HG03558 (cell line): ENCODE data around the gene ZNF536.
"Not testable (repeated sequence)": the region's sequence is repeated elsewhere in the genome, so short reads cannot be mapped to it uniquely, and the experiment has no call there.

ENCODE experiments used
- ATAC-seq: cut with Tn5 transposase; IDR thresholded peaks from one replicate; pipeline ENCODE4 v1.9.1; 2021; ENCODE audit warnings: moderate number of reproducible peaks; ENCODE audit not compliant: unreplicated experiment; ENCODE audit errors: extremely low read depth

The ZNF536 gene

DNA sequence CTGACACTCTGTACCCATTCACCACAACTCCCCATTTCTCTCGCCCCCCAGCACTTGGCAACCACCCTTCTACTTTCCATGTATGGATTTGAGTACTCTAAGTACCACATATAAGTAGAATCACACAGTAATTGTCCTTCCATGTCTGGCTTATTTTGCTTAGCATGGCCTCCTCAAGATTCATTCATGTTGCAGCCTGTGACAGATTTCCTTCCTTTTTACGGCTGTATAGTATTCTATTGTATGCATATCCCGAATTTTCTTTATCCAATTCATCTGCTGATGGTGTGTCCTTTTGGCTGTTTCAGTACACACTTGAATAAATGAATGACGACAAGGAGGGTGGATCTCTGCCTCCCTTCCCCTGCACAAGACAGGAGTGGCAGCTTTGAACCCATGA, 95.1 kb downstream of the ZNF536 start:
- no peak for ATAC-seq

- ATAC-seq: no peak
Observed at GRCh38 chr19:30469774-30470173, 97.6 kb downstream of the ZNF536 start.

- no peak for ATAC-seq
Observed at GRCh38 chr19:30471441-30471840, 99.3 kb downstream of the ZNF536 start.

- ATAC-seq: no peak
Observed at GRCh38 chr19:30473334-30473867, 101.2 kb downstream of the ZNF536 start.

DNA sequence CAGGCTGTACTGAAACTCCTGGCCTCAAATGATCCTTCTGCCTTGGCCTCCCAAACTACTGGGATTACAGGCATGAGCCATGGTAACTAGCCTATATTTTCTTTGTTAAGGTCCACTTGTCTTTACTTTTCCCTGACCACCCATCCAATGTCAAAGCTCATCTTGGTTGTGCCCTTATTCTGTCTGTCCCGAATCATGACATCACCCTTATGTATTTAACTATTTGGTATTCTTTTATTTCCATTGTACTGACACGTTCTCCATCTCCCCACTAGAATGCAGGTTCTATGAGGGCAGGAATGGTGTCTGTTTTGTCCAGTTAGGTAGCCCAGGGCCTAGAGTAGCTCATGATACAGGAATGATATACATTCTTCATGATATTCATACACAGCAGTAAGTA, 104.8 kb downstream of the ZNF536 start:
- ATAC-seq: no peak

GRCh38 chr19:30479231-30479630, 107.0 kb downstream of the ZNF536 start:
- ATAC-seq: no peak

- no peak for ATAC-seq
Observed at GRCh38 chr19:30480097-30480496, 107.9 kb downstream of the ZNF536 start.

DNA sequence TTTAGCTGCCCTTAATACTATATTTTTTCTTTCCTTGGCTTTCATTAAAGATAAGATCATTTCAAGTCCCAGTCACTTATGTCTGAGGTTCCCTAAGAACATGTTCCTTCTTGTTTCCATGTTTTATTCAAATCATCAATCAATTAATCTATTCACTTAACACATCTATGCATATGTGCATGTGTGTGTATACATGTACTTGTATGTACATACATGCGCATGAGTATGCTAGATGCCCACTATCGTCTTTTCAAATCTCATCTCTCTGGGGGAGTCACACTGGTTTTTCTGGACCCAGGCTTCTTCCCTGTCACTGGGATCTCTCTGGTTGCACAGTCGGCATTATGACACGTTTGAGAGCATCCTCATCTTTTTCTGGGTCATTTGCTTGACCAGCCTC, 108.9 kb downstream of the ZNF536 start:
- no peak for ATAC-seq

GRCh38 chr19:30481823-30482222, 109.6 kb downstream of the ZNF536 start:
- ATAC-seq: no peak

DNA sequence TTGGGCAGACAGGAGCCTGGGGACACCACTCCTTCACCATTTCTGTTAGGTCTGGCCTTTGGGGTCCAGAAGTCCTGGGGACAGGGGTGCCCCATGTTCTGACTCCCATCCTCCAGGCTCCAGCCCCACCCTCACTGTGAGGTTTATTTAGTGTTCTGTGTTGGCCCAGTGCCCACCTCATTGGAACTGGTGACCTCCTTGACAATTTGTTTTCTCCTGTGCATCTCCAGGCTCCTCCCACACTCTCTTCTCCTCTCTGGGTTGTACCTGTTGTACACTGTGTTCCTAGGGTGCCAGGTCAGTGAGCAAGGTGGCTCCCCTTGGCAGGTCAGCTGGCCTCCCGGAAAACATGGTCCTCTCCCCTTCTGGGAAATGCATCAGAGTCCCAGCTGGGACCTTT, 110.8 kb downstream of the ZNF536 start:
- ATAC-seq: no peak

GRCh38 chr19:30486250-30486649, 114.1 kb downstream of the ZNF536 start:
- not testable (repeated sequence) for ATAC-seq

DNA sequence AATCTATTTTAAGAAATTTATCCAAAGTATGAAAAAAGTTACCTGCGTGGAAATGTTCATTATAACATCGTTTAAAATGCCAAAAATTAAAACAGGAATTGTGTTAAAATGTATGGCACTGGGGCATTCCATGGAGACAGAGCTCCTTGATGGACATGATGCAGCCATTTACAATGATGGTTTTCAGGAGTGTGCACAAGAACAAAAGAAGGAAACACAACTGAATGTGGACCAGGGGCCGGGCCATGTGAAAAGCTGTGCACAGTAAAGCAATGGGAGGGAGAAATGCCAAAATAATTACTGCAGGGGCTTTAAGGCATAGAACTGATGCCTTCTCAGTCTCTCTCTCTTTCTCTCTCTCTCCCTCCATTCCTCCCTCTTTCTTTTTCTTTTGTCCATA, 115.0 kb downstream of the ZNF536 start:
- no peak for ATAC-seq

DNA sequence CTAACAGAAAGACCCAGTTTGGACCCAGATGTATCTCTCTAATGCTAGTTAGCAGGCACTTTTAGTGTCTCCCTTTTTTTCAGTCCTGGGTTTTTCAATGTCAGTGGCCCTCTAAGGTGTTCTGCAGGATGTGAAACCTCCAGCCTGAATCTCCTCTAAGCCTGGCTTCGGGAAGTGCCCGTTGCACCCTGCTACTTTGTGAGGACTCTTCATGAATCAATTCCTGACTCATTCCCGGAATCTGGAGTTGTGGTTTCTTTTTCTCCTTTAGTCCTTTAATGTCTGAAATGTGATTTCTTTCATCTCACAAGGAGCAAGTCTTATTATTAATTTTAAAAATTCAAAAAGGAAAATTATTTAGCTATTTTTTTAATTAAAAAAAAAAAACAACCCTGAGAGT, 116.0 kb downstream of the ZNF536 start:
- ATAC-seq: no peak

DNA sequence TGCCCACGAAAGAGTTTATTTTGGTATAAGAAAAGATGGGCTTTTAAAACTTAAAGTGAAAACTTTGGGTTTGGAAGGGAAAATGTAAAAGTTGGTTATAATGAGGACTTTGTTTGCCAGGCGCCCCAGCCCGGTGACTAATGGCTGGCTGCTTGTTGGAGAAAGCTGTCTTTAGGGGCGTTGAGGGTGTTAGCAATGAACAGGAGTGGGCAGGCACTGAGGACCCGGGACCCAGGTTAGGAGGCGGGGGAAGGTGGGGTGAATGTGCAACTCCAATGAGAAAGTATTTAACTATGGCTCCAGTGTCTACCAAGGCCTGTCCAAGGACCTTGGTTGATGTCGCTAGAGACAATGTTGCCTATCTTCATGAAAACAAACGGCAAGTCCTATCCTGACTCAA, 118.6 kb downstream of the ZNF536 start:
- no peak for ATAC-seq

DNA sequence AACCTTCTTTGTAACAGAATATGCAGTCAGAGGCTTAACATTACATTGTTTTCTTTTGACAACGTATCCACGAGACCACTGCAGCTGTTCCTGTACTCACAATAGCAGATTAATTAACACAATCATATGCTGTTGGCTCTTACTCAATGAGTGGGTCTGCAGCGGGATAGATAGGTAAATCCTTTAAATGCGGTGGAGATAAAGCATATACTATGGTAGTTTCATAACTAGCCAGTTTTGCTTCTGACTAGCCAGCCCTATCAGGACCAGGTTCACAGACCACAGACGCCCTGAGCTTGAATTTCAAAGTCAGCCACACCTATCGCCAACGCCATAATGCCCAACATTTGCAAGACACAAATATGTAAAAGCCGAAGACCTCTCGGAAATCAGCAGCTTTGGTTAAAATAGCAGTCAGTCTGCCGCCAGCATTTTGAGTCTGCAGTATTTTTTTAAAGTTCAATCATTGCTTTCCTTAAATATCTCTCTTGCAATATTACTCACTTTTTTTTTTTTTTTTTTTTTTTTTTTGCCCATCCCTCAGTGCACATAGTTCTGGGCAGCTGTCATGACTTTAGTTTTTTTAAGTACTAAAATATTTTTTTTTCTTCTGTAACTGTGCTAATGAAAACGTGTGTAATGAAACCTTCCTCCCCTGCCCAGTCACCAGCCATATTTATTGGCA, 120.5 kb downstream of the ZNF536 start:
- no peak for ATAC-seq

GRCh38 chr19:30497034-30497433, 124.8 kb downstream of the ZNF536 start:
- no peak for ATAC-seq

DNA sequence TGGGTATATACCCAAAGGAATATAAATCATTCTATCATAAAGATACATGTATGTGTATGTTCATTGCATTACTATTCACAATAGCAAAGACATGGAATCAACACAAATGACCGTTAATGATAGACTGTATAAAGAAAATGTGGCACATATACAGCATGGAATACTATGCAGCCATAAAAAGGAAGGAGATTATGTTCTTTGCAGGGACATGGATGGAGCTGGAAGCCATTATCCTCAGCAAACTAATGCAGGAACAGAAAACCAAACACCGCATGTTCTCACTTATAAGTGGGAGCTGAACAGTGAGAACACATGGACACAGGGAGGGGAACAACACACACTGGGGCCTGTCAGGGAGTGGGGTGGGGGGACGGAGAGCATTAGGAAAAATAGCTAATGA, 125.9 kb downstream of the ZNF536 start:
- ATAC-seq: not testable (repeated sequence)

DNA sequence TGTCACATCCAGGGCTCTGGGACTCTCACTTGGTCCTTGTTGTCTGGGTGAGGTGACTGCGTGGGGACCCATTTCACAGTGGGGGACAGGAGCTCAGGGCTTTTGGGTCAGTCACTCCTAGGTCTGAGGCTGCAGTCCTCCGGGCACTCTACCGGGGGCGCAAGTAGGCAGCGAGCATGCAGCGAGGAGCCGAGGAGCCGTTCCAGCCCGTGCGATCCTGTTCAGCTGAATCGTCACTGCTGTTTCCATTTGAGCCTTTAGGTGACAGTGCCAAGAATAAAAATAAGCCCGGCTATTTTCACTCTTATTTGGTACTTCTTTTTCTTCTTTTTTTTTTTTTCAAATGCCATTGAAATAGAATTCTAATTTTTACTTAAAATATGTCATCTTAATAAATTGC, 126.5 kb downstream of the ZNF536 start:
- no peak for ATAC-seq

- no peak for ATAC-seq
Observed at GRCh38 chr19:30504272-30504671, 132.1 kb downstream of the ZNF536 start.

DNA sequence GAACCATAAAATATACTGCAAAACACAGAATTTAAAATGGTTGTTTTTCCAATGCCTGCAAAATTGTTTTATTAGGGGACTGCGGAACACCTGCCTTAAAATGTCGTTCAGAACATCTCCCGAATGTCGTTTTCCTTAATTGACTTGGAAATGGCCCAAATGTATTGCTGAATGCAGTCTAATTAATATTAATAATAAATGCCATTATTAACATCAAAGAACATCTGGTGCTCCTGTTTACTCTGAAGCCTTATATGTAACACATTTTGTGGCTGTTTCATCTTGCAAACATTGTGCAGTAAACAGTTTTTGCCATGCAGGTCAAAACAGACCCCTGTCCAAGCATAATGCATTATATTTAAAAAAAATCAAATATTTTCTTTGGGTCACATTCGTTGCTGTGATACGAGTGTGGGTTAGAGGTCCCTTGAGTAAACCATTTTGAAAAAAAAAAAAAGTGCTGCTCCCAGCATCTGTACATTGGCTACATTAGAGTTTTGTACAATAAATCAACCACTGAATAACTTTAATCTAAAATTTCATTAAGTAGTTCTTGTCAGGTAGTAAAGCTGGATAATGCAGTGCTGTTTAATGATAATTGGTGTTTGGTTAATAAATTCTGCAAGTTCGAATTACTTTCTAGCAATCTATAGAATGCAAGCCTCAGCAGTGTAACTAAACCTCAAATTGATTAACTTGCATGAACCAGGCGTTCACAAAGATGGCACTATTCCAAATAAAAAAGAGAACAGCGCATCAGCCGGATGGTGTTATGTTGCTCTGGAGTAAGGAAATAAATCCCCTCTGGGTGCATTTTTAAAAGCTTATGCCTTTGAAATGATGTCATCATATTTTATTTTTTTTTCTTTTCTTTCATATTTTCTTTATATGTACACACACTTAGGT, 140.2 kb downstream of the ZNF536 start:
- no peak for ATAC-seq

- ATAC-seq: no peak
Observed at GRCh38 chr19:30513082-30513411, 140.9 kb downstream of the ZNF536 start.

GRCh38 chr19:30516111-30516510, 143.9 kb downstream of the ZNF536 start:
- ATAC-seq: no peak
